ENCODE measurements around the gene CHEK1. TPM values are rescaled to one million over a fixed set of nuclear protein-coding genes. Genes with fewer than 3 reads are reported as not detected.
"Not testable (repeated sequence)": the region's sequence is repeated elsewhere in the genome, so short reads cannot be mapped to it uniquely, and the experiment has no call there.

CHEK1 gene
- polyA plus RNA-seq (2012; ENCODE audit: low read depth, missing spikeins) = 28.4 TPM

DNA sequence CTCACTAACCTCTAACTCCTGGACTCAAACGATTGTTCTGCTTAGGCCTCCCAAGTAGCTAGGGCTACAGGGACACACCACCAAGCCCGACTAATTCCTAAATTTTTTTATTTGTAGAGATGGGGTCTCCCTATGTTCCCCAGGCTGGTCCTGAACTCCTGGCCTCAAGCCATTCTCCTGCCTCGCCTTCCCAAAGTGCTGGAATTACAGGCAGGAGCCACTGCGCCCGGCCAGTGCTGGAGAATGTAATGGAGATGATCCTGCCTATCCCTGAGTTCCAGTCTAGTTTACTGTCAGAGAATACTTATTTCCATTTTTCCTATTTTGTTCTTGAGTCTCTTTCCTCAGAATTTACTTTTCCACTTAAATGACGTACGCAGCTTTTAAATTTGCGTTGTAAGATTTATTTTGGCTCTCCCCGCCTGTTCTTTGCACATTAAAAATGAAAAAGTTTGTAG, at the start of gene CHEK1:
CHEK1 (plus strand) TSS at position 408 of the 458 bp plus-strand sequence. CDS start 1,606 bp downstream, outside the sequence.
- TF ChIP-seq POLR2A (IDR thresholded peaks at IDR 0.05; ENCODE audit: low read depth, low read length) (no peak), PAX5 (IDR thresholded peaks at IDR 0.05; ENCODE audit: insufficient read depth, low read length, severe bottlenecking) (no peak), SPI1 (IDR thresholded peaks at IDR 0.05; ENCODE audit: low read depth, low read length) (no peak), TAF1 (IDR thresholded peaks at IDR 0.05; ENCODE audit: low read depth, low read length) (no peak), POLR2AphosphoS5 (IDR thresholded peaks at IDR 0.05; ENCODE audit: low read depth, low read length) (no peak), POU2F2 (IDR thresholded peaks at IDR 0.05; ENCODE audit: low read depth, low read length) (no peak)
- DNase-seq (ENCODE audit: insufficient read length, low spot score) = no peak
- no peak for FAIRE-seq

DNA sequence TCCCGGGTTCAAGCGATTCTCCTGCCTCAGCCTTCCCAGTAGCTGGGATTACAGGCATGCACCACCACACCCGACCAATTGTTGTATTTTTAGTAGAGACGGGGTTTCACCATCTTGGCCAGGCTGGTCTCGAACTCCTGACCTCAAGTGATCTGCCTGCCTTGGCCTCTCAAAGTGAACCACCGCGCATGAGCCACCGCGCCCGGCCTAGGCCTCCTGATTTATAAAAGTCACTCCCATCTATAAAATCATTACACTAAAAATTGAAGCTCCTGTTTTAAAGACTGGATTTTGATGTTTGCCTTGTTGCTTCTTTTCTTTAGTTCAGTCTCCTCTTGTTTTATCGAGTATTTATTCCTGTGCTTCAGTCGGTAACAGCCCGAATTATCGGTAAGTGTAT, 47.8 kb upstream of the CHEK1 start:
- DNase-seq (ENCODE audit: insufficient read length, low spot score); FAIRE-seq: not testable (repeated sequence)

DNA sequence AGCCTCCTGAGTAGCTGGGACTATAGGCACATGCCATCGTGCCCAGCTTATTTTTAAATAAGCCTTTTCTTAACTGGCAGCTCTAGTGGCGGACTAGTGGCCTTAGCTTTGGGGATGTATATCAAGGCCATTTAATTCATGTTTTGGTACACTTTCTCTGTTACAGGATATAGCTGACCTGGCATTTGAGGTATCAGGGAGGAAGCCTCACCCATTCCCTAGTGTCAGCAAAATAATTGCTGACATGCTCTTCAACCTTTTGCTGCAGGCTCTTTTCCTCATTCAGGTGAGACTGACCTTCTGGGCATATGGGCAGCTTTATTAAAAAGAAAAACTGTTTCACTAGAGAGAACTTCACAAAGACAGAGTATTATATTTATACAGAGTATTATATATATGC, 46.2 kb upstream of the CHEK1 start:
- TF ChIP-seq POLR2AphosphoS5 (IDR thresholded peaks at IDR 0.05; ENCODE audit: low read depth, low read length) = no peak
- no peak for TF ChIP-seq POU2F2 (IDR thresholded peaks at IDR 0.05; ENCODE audit: low read depth, low read length)
- TF ChIP-seq POLR2A (IDR thresholded peaks at IDR 0.05; ENCODE audit: low read depth, low read length) = no peak
- no peak for TF ChIP-seq PAX5 (IDR thresholded peaks at IDR 0.05; ENCODE audit: insufficient read depth, low read length, severe bottlenecking)
- no peak for TF ChIP-seq SPI1 (IDR thresholded peaks at IDR 0.05; ENCODE audit: low read depth, low read length)
- TF ChIP-seq TAF1 (IDR thresholded peaks at IDR 0.05; ENCODE audit: low read depth, low read length) = no peak
- DNase-seq (ENCODE audit: insufficient read length, low spot score) = no peak
- no peak for FAIRE-seq

DNA sequence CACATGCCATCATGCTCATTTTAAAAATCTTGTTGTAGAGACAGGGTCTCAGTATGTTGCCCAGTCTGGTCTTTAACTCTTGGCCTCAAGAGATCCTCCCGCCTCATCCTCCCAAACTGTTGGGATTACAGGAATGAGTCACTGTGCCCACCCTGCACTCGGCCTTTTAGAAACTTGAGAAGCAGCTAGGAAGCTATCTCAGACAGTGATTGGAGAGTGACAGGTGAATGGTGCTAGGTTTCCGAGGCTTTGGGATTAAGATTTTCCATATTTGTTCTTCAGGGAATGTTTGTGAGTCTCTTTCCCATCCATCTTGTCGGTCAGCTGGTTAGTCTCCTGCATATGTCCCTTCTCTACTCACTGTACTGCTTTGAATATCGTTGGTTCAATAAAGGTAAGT, 45.2 kb upstream of the CHEK1 start:
- FAIRE-seq (no peak), DNase-seq (ENCODE audit: insufficient read length, low spot score) (no peak)
- TF ChIP-seq POLR2AphosphoS5 (IDR thresholded peaks at IDR 0.05; ENCODE audit: low read depth, low read length) (no peak), TAF1 (IDR thresholded peaks at IDR 0.05; ENCODE audit: low read depth, low read length) (no peak), POU2F2 (IDR thresholded peaks at IDR 0.05; ENCODE audit: low read depth, low read length) (no peak), SPI1 (IDR thresholded peaks at IDR 0.05; ENCODE audit: low read depth, low read length) (no peak), POLR2A (IDR thresholded peaks at IDR 0.05; ENCODE audit: low read depth, low read length) (no peak), PAX5 (IDR thresholded peaks at IDR 0.05; ENCODE audit: insufficient read depth, low read length, severe bottlenecking) (no peak)

DNA sequence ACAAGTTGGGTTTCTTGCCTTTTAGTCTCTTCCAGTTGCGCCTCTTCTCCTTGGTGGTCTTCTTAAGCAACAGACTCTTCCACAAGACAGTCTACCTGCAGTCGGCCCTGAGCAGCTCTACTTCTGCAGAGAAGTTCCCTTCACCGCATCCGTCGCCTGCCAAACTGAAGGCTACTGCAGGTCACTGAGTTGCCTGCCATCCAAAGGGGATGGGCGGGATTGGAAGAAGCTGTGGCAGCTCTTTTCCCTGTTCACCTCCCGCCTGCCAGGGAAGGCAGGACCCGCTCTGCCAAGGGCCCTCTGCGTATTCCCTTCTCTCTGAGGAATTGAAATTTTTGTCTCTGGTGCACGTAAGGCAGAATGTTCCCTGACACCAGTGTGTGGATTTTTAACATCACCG, 41.5 kb upstream of the CHEK1 start:
- TF ChIP-seq POLR2A (IDR thresholded peaks at IDR 0.05; ENCODE audit: low read depth, low read length) (no peak), POU2F2 (IDR thresholded peaks at IDR 0.05; ENCODE audit: low read depth, low read length) (no peak), PAX5 (IDR thresholded peaks at IDR 0.05; ENCODE audit: insufficient read depth, low read length, severe bottlenecking) (no peak), SPI1 (IDR thresholded peaks at IDR 0.05; ENCODE audit: low read depth, low read length) (no peak), TAF1 (IDR thresholded peaks at IDR 0.05; ENCODE audit: low read depth, low read length) (no peak), POLR2AphosphoS5 (IDR thresholded peaks at IDR 0.05; ENCODE audit: low read depth, low read length) (no peak)
- FAIRE-seq (no peak), DNase-seq (ENCODE audit: insufficient read length, low spot score) (no peak)

DNA sequence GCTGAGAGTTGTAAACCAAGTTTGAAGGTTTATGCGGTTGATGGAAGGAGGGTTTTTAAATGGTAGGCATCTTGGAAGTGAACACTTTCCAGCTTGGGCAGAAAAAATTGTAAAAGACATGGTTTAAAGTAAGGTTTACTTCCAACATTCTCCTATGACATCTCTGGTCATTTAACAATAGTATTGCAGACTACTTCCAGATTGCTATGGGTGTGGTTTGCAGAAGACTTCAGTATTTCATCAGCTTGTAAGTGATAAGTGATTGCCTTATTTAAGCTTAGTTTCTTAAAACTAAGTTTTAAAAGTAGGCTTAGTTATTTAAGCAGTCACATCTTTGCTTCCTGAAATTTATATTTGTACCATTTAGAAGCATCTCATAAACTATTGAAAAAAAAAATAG, 39.5 kb upstream of the CHEK1 start:
- TF ChIP-seq POU2F2 (IDR thresholded peaks at IDR 0.05; ENCODE audit: low read depth, low read length) (no peak), SPI1 (IDR thresholded peaks at IDR 0.05; ENCODE audit: low read depth, low read length) (no peak), POLR2A (IDR thresholded peaks at IDR 0.05; ENCODE audit: low read depth, low read length) (no peak)
- DNase-seq (ENCODE audit: insufficient read length, low spot score) (no peak), FAIRE-seq (no peak)

DNA sequence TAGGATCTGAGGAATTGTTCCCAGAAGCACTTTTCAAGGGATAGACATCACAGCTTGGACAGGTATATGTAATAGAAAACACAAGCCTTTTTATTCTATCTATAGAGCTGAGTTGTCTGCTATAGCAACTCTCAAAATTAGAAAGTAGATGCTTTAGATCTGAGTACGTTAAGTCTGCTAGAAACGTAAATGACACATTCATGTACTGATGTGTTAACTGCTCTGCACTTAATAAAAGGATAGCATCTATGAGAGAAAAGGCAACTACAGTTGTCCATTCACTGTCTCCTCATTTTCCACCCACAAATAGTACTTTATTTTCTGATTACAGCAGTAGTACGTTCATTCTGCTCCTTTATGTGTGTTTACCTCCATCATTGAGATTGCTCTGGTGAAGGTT, 38.3 kb upstream of the CHEK1 start:
- FAIRE-seq (no peak), DNase-seq (ENCODE audit: insufficient read length, low spot score) (no peak)
- TF ChIP-seq PAX5 (IDR thresholded peaks at IDR 0.05; ENCODE audit: insufficient read depth, low read length, severe bottlenecking) = no peak
- TF ChIP-seq POLR2A (IDR thresholded peaks at IDR 0.05; ENCODE audit: low read depth, low read length) = no peak
- no peak for TF ChIP-seq POU2F2 (IDR thresholded peaks at IDR 0.05; ENCODE audit: low read depth, low read length)
- no peak for TF ChIP-seq POLR2AphosphoS5 (IDR thresholded peaks at IDR 0.05; ENCODE audit: low read depth, low read length)
- no peak for TF ChIP-seq SPI1 (IDR thresholded peaks at IDR 0.05; ENCODE audit: low read depth, low read length)
- no peak for TF ChIP-seq TAF1 (IDR thresholded peaks at IDR 0.05; ENCODE audit: low read depth, low read length)

DNA sequence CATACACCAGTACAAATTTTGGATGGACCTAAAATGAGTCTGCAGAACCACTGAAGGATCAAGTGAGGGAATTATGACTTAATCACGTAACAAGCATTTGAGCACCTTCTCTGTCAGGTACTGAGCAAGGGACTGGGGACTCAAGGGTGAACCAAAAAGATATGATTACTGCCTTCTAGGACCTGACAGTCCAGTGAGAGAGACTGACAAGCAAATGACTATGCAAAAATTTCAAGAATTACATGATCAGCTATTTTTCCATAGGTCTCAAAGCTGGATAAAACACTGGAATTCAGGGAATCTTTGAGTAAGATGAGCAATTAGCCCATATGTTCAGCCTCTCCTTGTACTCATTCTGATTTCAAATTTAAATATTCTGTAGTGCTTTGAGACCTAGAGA, 37.5 kb upstream of the CHEK1 start:
- no peak for TF ChIP-seq TAF1 (IDR thresholded peaks at IDR 0.05; ENCODE audit: low read depth, low read length)
- no peak for TF ChIP-seq POU2F2 (IDR thresholded peaks at IDR 0.05; ENCODE audit: low read depth, low read length)
- no peak for TF ChIP-seq PAX5 (IDR thresholded peaks at IDR 0.05; ENCODE audit: insufficient read depth, low read length, severe bottlenecking)
- TF ChIP-seq SPI1 (IDR thresholded peaks at IDR 0.05; ENCODE audit: low read depth, low read length) = no peak
- TF ChIP-seq POLR2AphosphoS5 (IDR thresholded peaks at IDR 0.05; ENCODE audit: low read depth, low read length) = no peak
- FAIRE-seq (no peak), DNase-seq (ENCODE audit: insufficient read length, low spot score) (no peak)

DNA sequence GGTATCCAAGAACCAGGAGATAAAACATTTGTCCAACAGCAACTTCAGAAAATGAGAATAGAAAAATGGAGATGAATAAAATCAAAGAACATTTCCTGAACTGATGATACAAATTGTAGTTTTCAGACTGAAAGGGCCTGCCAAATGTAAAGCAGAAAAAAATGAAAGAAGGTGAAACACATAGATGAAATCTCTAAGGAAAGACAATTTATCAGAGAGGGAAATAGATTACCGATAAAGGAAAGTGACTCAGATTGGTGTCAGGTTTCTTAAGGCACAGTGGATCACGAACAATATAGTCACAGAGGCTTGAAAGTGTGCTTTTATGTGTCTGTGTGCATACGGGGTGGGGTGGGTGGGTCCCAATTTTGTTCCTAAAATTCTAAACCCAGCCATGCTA, 36.5 kb upstream of the CHEK1 start:
- FAIRE-seq = no peak
- TF ChIP-seq POU2F2 (IDR thresholded peaks at IDR 0.05; ENCODE audit: low read depth, low read length) = no peak
- TF ChIP-seq TAF1 (IDR thresholded peaks at IDR 0.05; ENCODE audit: low read depth, low read length) = no peak
- TF ChIP-seq POLR2AphosphoS5 (IDR thresholded peaks at IDR 0.05; ENCODE audit: low read depth, low read length) = no peak
- no peak for TF ChIP-seq PAX5 (IDR thresholded peaks at IDR 0.05; ENCODE audit: insufficient read depth, low read length, severe bottlenecking)
- no peak for TF ChIP-seq POLR2A (IDR thresholded peaks at IDR 0.05; ENCODE audit: low read depth, low read length)
- no peak for TF ChIP-seq SPI1 (IDR thresholded peaks at IDR 0.05; ENCODE audit: low read depth, low read length)
- no peak for DNase-seq (ENCODE audit: insufficient read length, low spot score)

DNA sequence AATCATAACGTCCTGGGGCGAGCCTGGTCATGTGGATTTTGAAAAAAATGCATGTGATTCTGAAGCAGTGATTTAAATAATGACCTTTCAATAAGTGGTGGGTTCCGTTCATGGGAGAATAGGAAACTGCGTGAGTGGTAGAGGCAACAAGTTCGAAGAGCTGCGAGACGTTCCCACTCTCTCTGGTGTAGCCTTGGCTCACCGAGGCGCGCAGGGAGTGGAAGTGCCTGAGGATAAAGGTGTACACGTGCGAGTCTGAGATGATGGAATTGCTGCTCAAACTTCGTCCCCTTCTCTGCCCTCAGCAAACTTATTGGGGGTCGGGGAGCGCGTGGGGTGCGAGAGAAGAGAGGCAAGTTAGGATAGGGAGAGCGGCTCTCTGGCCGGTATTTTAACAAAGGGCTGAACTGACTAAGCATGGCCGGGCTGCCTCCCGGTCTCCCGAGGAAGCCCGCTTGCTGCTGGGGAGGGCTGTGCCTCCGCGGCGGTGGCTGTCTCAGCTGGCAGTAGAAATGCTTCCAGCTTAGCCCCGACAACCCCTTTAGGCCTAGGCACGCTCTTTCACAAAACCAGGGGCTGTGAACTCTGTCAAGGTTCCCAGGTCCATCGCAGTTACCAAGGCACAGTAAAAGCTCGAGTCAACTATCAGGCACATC, 33.2 kb upstream of the CHEK1 start:
- peak; percentile 85 for TF ChIP-seq POLR2A (IDR thresholded peaks at IDR 0.05; ENCODE audit: low read depth, low read length)
- TF ChIP-seq POU2F2 (IDR thresholded peaks at IDR 0.05; ENCODE audit: low read depth, low read length) = peak; percentile 27
- TF ChIP-seq TAF1 (IDR thresholded peaks at IDR 0.05; ENCODE audit: low read depth, low read length) = no peak; the same call in 1 of the 2 replicates
- TF ChIP-seq POLR2AphosphoS5 (IDR thresholded peaks at IDR 0.05; ENCODE audit: low read depth, low read length) = no peak; the same call in 1 of the 2 replicates
- DNase-seq (ENCODE audit: insufficient read length, low spot score) = no peak
- no peak for FAIRE-seq
